GM12878 (cell line): ENCODE measurements around the gene NACC1. TPM values are rescaled to one million over a fixed set of nuclear protein-coding genes. Genes with fewer than 3 reads are reported as not detected.
A peak's percentile ranks its signal among the peaks of the same experiment; 100 is the strongest.

Experiments
- ATF7 ChIP-seq: fragments of 450-650 bp; IDR thresholded peaks from 2 replicates; pipeline ENCODE4 v1.6.1; 2016; ENCODE audit warnings: low read depth, mild to moderate bottlenecking
- BRCA1 ChIP-seq: IDR thresholded peaks from 2 replicates; pipeline ENCODE4 v1.6.1; 2011; ENCODE audit warnings: low read depth, low read length, improper control_type of control experiment
- CREM ChIP-seq: IDR thresholded peaks from 2 replicates; pipeline ENCODE4 v1.6.1; 2014; ENCODE audit warnings: antibody characterized with exemption, low read depth
- EP300 ChIP-seq, 2 experiments: fragments of 150-350 bp in 1 of 2; IDR thresholded peaks; 2 replicates each; pipeline ENCODE4 v1.6.1; 2011 to 2012; ENCODE audit warnings: low read depth in 2 of 2, low read length in 2 of 2, borderline replicate concordance in 1 of 2, improper control_type of control experiment in 1 of 2, inconsistent platforms in 1 of 2; ENCODE audit not compliant: control insufficient read depth in 1 of 2
- GATAD2B ChIP-seq: fragments of 450-650 bp; conservative IDR thresholded peaks from 2 replicates; pipeline ENCODE4 v1.6.1; 2017; ENCODE audit warnings: low read depth, mild to moderate bottlenecking, moderate library complexity
- MTA2 ChIP-seq: fragments of 450-650 bp; IDR thresholded peaks from 2 replicates; pipeline ENCODE4 v1.6.1; 2016; ENCODE audit warnings: low read depth, mild to moderate bottlenecking, moderate library complexity
- MYB ChIP-seq: fragments of 150-350 bp; IDR thresholded peaks from 2 replicates; pipeline ENCODE4 v1.6.1; 2014; ENCODE audit warnings: mild to moderate bottlenecking, low read depth, low read length, borderline replicate concordance
- MYC ChIP-seq: IDR thresholded peaks from 2 replicates; pipeline ENCODE4 v1.6.1; 2011; ENCODE audit warnings: mild to moderate bottlenecking, low read length, moderate library complexity, inconsistent platforms; ENCODE audit not compliant: insufficient read depth, insufficient replicate concordance, insufficient read length, severe bottlenecking
- NR2F1 ChIP-seq: fragments of 450-650 bp; conservative IDR thresholded peaks from 2 replicates; pipeline ENCODE4 v1.6.1; 2017; ENCODE audit warnings: mild to moderate bottlenecking
- RAD51 ChIP-seq: fragments of 450-650 bp; IDR thresholded peaks from 2 replicates; pipeline ENCODE4 v1.6.1; 2016; ENCODE audit warnings: moderate library complexity, mild to moderate bottlenecking, inconsistent platforms
- SMC3 ChIP-seq: IDR thresholded peaks from 2 replicates; pipeline ENCODE4 v1.6.1; 2011; ENCODE audit warnings: low read length, improper control_type of control experiment, borderline replicate concordance
- polyA plus RNA-seq, 11 experiments: library from polyadenylated mRNA; depleted of rRNA in 4 of 11; unstranded in 6 of 11; stranded (reverse) in 5 of 11; fragments of >200 nt; fragmentation: Nextera tagmentation in 4 of 11; fragmentation: Illumina TruSeq in 1 of 11; extraction: Ambion mirVana in 4 of 11; extraction: Trizol in 1 of 11; gene quantifications; 1 replicate in 1 of 11; 2 replicates in 10 of 11; pipeline versions ENCODE4 v1.2.1 to v1.2.3, GENCODE V29; 2011 to 2016; ENCODE audit warnings: inconsistent platforms in 2 of 11, missing spikeins in 2 of 11, low read depth in 1 of 11
- total RNA-seq, 4 experiments: library from RNA; depleted of rRNA in 3 of 4; stranded (reverse); fragments of >200 nt in 3 of 4; fragmentation: Illumina TruSeq in 1 of 4; extraction: Trizol in 1 of 4; gene quantifications; 2 replicates each; pipeline versions ENCODE4 v1.2.1 to v1.2.3, GENCODE V29; 2013 to 2021
- TF ChIP-seq, protein P1 (sequence below): fragments of 450-650 bp; IDR thresholded peaks from 2 replicates; pipeline ENCODE4 v1.6.1; 2014; ENCODE audit warnings: mild to moderate bottlenecking
- TF ChIP-seq, protein P2 (sequence below): fragments of 450-650 bp; formaldehyde crosslinking; IDR thresholded peaks from 2 replicates; pipeline ENCODE4 v1.5.0; 2022; ENCODE audit warnings: mild to moderate bottlenecking, missing genetic modification characterization
- TF ChIP-seq, protein P3 (sequence below): IDR thresholded peaks from 2 replicates; pipeline ENCODE4 v1.6.1; 2011; ENCODE audit warnings: borderline replicate concordance, low read depth, mild to moderate bottlenecking, moderate library complexity, low read length; ENCODE audit not compliant: insufficient read depth, poor library complexity, severe bottlenecking
- TF ChIP-seq, protein P4 (sequence below): fragments of 150-350 bp; IDR thresholded peaks from 2 replicates; pipeline ENCODE4 v1.6.1; 2016; ENCODE audit warnings: low read depth, low read length
- TF ChIP-seq, protein P5 (sequence below): fragments of 150-350 bp; IDR thresholded peaks from 2 replicates; pipeline ENCODE4 v1.6.1; 2014; ENCODE audit warnings: mild to moderate bottlenecking, low read depth, low read length

Gene NACC1
- total and polyA plus RNA-seq, 10 of the 15 experiments (the other 5 are each of a cell fraction or from before 2014, with no cell fraction given) = 0.18 to 120 (median 19.2) TPM

DNA sequence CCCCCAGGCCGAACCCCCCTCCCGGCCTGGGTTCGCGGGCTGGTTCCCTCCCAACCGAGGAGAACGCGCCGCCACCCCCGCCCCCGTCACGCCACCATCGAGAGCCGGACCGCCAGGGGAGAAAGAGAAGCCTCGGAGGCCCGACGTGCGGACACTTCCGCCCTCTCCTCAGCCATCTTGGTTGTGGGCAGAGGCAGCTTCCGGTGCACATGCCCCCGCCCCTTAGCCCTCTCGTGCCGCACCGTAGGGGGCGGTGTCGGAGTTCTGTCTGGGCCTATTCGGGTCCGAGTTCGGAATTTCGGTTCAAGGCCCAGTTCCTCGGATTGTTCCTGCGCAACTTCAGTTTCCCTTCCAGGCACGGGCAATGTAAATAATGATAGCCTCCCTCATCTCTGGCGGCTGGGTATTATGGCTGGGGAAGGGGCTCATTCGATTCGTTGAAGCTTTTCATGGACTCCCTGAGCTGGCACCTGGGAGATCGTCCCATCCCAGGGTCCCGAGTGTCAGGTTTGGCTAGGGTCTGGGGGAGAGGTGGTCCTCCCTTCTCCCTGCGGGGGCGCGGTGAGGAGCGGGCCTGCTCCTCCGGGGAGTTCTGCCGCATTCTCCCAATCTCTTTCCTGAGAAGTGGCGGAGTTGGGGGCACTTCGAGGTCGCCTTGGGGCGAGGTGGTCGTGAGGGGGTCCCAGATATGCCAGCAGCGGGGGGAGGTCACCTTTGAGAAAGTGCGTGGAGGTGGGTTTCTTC lies 32.3 kb downstream of the NACC1 start, which contains the start of the genes IER2 and STX10 (continued):
- TF ChIP-seq, protein P1, sequence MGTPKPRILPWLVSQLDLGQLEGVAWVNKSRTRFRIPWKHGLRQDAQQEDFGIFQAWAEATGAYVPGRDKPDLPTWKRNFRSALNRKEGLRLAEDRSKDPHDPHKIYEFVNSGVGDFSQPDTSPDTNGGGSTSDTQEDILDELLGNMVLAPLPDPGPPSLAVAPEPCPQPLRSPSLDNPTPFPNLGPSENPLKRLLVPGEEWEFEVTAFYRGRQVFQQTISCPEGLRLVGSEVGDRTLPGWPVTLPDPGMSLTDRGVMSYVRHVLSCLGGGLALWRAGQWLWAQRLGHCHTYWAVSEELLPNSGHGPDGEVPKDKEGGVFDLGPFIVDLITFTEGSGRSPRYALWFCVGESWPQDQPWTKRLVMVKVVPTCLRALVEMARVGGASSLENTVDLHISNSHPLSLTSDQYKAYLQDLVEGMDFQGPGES = no peak
- no peak for TF ChIP-seq EP300 (IDR thresholded peaks at IDR 0.05; ENCODE audit: borderline replicate concordance in 1 of 2, control insufficient read depth in 1 of 2, low read depth in 2 of 2, low read length in 2 of 2)
- TF ChIP-seq, protein P2, sequence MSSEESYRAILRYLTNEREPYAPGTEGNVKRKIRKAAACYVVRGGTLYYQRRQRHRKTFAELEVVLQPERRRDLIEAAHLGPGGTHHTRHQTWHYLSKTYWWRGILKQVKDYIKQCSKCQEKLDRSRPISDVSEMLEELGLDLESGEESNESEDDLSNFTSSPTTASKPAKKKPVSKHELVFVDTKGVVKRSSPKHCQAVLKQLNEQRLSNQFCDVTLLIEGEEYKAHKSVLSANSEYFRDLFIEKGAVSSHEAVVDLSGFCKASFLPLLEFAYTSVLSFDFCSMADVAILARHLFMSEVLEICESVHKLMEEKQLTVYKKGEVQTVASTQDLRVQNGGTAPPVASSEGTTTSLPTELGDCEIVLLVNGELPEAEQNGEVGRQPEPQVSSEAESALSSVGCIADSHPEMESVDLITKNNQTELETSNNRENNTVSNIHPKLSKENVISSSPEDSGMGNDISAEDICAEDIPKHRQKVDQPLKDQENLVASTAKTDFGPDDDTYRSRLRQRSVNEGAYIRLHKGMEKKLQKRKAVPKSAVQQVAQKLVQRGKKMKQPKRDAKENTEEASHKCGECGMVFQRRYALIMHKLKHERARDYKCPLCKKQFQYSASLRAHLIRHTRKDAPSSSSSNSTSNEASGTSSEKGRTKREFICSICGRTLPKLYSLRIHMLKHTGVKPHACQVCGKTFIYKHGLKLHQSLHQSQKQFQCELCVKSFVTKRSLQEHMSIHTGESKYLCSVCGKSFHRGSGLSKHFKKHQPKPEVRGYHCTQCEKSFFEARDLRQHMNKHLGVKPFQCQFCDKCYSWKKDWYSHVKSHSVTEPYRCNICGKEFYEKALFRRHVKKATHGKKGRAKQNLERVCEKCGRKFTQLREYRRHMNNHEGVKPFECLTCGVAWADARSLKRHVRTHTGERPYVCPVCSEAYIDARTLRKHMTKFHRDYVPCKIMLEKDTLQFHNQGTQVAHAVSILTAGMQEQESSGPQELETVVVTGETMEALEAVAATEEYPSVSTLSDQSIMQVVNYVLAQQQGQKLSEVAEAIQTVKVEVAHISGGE (CRISPR knock-in tag) = peak; percentile 68
- TF ChIP-seq, protein P3, sequence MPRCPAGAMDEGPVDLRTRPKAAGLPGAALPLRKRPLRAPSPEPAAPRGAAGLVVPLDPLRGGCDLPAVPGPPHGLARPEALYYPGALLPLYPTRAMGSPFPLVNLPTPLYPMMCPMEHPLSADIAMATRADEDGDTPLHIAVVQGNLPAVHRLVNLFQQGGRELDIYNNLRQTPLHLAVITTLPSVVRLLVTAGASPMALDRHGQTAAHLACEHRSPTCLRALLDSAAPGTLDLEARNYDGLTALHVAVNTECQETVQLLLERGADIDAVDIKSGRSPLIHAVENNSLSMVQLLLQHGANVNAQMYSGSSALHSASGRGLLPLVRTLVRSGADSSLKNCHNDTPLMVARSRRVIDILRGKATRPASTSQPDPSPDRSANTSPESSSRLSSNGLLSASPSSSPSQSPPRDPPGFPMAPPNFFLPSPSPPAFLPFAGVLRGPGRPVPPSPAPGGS = no peak
- no peak for TF ChIP-seq SMC3
- TF ChIP-seq, protein P4, sequence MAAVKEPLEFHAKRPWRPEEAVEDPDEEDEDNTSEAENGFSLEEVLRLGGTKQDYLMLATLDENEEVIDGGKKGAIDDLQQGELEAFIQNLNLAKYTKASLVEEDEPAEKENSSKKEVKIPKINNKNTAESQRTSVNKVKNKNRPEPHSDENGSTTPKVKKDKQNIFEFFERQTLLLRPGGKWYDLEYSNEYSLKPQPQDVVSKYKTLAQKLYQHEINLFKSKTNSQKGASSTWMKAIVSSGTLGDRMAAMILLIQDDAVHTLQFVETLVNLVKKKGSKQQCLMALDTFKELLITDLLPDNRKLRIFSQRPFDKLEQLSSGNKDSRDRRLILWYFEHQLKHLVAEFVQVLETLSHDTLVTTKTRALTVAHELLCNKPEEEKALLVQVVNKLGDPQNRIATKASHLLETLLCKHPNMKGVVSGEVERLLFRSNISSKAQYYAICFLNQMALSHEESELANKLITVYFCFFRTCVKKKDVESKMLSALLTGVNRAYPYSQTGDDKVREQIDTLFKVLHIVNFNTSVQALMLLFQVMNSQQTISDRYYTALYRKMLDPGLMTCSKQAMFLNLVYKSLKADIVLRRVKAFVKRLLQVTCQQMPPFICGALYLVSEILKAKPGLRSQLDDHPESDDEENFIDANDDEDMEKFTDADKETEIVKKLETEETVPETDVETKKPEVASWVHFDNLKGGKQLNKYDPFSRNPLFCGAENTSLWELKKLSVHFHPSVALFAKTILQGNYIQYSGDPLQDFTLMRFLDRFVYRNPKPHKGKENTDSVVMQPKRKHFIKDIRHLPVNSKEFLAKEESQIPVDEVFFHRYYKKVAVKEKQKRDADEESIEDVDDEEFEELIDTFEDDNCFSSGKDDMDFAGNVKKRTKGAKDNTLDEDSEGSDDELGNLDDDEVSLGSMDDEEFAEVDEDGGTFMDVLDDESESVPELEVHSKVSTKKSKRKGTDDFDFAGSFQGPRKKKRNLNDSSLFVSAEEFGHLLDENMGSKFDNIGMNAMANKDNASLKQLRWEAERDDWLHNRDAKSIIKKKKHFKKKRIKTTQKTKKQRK = 0 out of 2 replicates have a peak, but pooled peaks have one; percentile 18
- no peak for TF ChIP-seq BRCA1
- TF ChIP-seq MTA2 = peak; percentile 28; the same call in 1 of the 2 replicates
- TF ChIP-seq MYC = no peak
- 0 out of 2 replicates have a peak, but pooled peaks have one; percentile 33 for TF ChIP-seq RAD51
- no peak for TF ChIP-seq NR2F1
- peak; percentile 31; the same call in 1 of the 2 replicates for TF ChIP-seq ATF7
- TF ChIP-seq MYB = no peak
- TF ChIP-seq, protein P5, sequence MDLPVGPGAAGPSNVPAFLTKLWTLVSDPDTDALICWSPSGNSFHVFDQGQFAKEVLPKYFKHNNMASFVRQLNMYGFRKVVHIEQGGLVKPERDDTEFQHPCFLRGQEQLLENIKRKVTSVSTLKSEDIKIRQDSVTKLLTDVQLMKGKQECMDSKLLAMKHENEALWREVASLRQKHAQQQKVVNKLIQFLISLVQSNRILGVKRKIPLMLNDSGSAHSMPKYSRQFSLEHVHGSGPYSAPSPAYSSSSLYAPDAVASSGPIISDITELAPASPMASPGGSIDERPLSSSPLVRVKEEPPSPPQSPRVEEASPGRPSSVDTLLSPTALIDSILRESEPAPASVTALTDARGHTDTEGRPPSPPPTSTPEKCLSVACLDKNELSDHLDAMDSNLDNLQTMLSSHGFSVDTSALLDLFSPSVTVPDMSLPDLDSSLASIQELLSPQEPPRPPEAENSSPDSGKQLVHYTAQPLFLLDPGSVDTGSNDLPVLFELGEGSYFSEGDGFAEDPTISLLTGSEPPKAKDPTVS = no peak
- TF ChIP-seq CREM = peak; percentile 86
- peak; percentile 24; the same call in 1 of the 2 replicates for TF ChIP-seq GATAD2B
